ENCODE data around the gene GOLGA6L7.

GOLGA6L7 gene

DNA sequence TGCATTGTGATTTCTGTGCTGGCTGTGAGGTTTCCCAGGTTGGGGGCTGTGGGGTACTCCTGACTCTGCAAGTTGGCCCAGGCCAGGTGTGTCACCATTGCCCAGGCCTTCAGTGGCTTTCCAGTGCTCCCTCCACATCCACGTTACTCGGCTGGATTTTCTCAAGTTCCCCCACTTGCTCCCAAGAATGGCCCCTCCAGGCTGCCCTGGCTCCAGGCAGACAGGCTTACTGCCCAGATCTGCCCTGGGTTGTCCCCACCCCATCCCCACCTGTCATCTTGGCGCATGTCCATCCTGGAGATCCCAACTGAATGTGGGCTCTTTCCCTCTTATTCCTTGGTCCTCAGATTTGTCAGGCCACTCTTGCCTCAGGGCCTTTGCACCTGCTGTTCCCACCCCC is 40.9 kb upstream of the GOLGA6L7 start:
- H3K4me3 ChIP-seq (ENCODE audit: low read length) = no peak overlapping the region
- H3K9ac ChIP-seq (ENCODE audit: low read depth, low read length) = no peak overlapping the region
- no peaks in the 10 kb centered on the region for H3K9me3 ChIP-seq (ENCODE audit: insufficient read depth, low read depth, low read length)
- H3K4me1 ChIP-seq (ENCODE audit: insufficient read depth, low read length) = no peaks in the 10 kb centered on the region
- no peaks in the 10 kb centered on the region for H3K36me3 ChIP-seq (ENCODE audit: insufficient read depth, low read depth, low read length)
- peaks cover 35% of the 10 kb centered on the region for H3K27me3 ChIP-seq (ENCODE audit: insufficient read depth, low read length)
- no peak overlapping the region for H3K27ac ChIP-seq (ENCODE audit: low read length)

- peaks cover 39% of the 10 kb centered on the region for H3K27me3 ChIP-seq (ENCODE audit: insufficient read depth, low read length)
- no peak overlapping the region for H3K4me3 ChIP-seq (ENCODE audit: low read length)
- no peaks in the 10 kb centered on the region for H3K4me1 ChIP-seq (ENCODE audit: insufficient read depth, low read length)
- no peaks in the 10 kb centered on the region for H3K36me3 ChIP-seq (ENCODE audit: insufficient read depth, low read depth, low read length)
- H3K27ac ChIP-seq (ENCODE audit: low read length) = no peak overlapping the region
- no peak overlapping the region for H3K9ac ChIP-seq (ENCODE audit: low read depth, low read length)
- H3K9me3 ChIP-seq (ENCODE audit: insufficient read depth, low read depth, low read length) = no peaks in the 10 kb centered on the region
Observed at GRCh38 chr15:28888900-28889299, 40.5 kb upstream of the GOLGA6L7 start.

DNA sequence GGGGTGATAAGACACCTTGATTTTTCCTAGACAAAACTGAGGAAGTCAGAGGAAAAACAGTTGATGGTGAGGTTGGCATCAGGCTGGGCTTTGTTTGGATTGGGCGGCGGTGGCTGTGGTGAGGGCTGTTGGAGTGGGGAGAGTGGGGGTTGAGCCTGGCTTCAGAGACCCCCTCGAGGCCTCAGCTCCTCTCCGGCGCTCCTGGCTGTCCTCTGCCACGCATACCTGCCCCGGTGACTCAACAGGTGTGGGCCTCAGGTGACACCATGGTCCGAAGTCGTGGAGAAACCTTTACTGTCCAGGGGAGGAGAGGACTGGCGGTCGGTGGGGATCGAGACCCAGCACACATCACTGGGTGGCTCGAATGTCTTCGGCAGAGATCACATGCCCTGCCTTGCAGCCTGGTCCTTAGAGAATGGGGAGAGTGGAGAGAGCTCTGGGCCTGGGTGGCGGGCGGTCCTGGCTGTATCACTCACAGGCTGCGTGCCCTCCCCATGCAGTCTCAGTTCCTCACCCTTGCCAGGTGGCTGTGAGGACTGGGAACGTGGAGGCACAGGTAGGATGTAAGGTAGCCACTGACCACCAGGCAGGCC is 40.0 kb upstream of the GOLGA6L7 start:
- no peak overlapping the region for H3K9ac ChIP-seq (ENCODE audit: low read depth, low read length)
- no peak overlapping the region for H3K27ac ChIP-seq (ENCODE audit: low read length)
- no peaks in the 10 kb centered on the region for H3K9me3 ChIP-seq (ENCODE audit: insufficient read depth, low read depth, low read length)
- no peak overlapping the region for H3K4me3 ChIP-seq (ENCODE audit: low read length)
- H3K36me3 ChIP-seq (ENCODE audit: insufficient read depth, low read depth, low read length) = no peaks in the 10 kb centered on the region
- no peaks in the 10 kb centered on the region for H3K4me1 ChIP-seq (ENCODE audit: insufficient read depth, low read length)
- H3K27me3 ChIP-seq (ENCODE audit: insufficient read depth, low read length) = peaks cover 39% of the 10 kb centered on the region

DNA sequence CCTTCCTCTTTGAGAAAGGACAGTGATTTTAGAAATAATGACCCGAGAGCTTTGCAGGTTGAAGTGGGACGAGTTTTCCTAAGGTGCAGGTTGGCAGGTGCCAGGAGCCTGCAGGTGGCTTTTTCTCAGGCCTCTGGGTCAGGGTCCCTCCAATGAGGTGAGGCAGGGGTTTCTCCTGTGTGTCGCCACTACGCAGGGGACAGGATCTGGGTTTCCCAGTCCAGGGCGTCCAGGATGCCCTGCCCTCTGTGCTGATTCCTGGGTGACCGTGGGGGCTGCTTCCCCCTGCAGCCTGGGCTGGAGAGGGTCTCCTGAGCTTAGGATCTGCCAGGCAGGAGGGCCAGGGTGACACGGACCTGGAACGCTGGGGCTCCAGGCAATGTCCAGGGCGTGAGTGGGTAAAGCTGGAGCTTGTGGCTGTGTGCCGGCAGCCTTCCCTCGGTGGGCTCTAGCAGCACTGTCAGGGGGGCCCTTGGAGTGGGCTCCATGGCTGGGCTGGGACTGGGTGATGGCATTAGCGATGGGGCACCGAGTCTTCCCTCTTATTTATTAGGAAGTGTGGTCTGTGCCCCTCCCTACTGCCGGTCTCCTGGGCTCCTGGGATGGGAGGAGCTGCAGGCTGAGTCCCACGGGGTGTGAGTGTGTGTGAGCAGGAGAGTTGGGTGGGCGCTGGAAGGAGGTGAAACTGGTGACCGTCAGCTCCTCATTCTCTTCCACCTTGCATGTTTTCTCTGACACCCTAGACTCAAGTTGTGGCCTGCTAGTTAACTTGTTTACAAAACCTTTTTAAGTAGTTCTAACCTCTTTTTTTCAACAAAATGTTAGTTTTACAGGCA is 39.1 kb upstream of the GOLGA6L7 start:
- H3K27me3 ChIP-seq (ENCODE audit: insufficient read depth, low read length) = peaks cover 39% of the 10 kb centered on the region
- H3K27ac ChIP-seq (ENCODE audit: low read length) = no peak overlapping the region
- peak overlapping the region; percentile 65; the same call in 1 of the 2 replicates for H3K4me3 ChIP-seq (ENCODE audit: low read length)
- no peaks in the 10 kb centered on the region for H3K4me1 ChIP-seq (ENCODE audit: insufficient read depth, low read length)
- no peaks in the 10 kb centered on the region for H3K9me3 ChIP-seq (ENCODE audit: insufficient read depth, low read depth, low read length)
- no peak overlapping the region for H3K9ac ChIP-seq (ENCODE audit: low read depth, low read length)
- H3K36me3 ChIP-seq (ENCODE audit: insufficient read depth, low read depth, low read length) = no peaks in the 10 kb centered on the region

DNA sequence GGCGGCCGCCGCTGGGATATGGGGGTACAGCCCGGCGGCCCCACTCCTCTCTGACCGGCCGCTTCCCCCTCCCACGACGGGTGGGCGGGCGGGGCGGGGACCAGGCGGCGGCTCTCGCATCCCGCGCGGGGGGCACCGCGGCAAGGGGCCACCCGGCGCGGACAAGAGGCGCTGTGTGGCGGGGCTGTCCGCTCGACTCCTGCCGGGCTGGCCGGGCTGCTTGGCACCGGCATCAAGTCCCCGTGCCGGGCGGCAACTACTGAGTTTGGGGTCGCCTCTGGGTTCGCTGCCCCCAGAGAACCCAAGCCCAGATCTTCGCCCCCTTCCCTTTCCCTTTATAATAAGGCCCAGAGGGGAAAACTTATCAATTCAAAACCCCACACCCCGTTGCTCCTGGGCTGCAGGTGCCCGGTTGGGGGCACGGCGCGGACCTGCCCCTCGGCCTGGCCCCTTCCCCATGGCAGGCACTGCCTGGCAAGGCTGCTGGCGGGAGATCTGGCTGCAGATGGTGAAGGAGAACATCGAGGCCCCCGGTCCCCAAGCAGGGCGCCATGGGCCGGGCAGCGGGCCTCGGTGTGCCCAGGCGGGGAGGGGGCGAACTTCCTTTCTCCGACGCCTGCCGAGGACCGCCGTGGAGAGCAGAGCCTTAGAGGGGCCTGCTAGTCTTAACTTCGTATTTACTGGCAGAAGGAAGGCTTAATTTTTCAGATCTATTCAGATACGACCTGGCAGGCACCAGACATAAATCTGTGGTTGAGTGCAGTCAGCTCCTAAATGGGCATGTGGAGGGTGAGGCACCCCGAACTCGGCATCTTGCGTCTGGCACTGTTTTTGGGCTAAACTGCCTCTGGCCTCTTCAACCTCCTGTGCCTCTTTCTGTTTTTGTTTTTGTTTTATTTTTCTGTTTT is 38.2 kb upstream of the GOLGA6L7 start:
- Histone ChIP-seq H3K36me3 (ENCODE audit: insufficient read depth, low read depth, low read length) (no peaks in the 10 kb centered on the region), H3K4me1 (ENCODE audit: insufficient read depth, low read length) (no peaks in the 10 kb centered on the region), H3K4me3 (ENCODE audit: low read length) (peak overlapping the region; percentile 65; the same call in 1 of the 2 replicates), H3K9me3 (ENCODE audit: insufficient read depth, low read depth, low read length) (no peaks in the 10 kb centered on the region), H3K9ac (ENCODE audit: low read depth, low read length) (0 out of 2 replicates have a peak overlapping the region, but pooled peaks have one; percentile 45), H3K27me3 (ENCODE audit: insufficient read depth, low read length) (peaks cover 39% of the 10 kb centered on the region), H3K27ac (ENCODE audit: low read length) (no peak overlapping the region)

DNA sequence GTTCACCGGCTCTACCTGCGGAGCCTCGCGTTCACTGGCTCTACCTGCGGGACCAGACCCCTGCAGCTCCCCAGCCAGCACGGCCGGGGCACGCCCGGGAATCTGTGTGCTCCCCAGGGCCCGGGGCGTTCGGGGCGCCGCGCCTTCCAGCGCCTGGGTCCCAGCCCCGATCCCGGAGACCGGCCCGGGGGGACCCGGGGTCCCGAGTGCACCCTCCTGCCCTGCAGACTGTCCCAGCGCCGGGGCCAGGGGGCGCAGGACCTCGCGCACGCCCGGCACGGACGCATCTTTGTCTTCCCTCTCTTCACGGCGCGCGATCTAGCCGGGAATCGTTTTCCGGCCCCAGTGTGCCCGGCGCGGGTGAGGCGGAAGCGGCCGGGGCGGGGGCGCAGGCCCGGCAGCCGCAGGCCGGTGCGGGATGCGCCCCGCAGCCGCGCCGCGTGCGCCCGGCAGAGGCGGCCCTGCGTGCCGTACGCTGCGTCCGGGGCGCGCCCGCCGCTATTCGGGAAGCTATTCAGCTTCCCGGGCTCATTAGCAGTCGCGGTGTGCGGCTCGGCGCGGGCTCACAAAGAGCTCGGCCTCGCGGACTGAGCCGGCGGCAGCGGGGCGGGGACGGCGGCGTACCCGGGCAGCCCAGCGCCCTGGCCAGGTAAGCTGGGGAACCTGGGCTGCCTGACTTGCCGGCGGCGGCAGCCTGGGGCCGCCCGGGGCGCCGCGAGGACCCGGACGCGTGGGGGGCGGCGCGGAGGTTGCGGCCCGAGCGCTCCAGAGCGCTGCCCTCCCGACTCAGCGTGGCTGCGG is 37.4 kb upstream of the GOLGA6L7 start, which contains the start of gene APBA2:
Gene APBA2, plus strand, starts transcription at position 345 of the 801 bp plus-strand sequence. CDS start 167,911 bp downstream, outside the sequence.
- Histone ChIP-seq H3K27me3 (ENCODE audit: insufficient read depth, low read length) (peaks cover 39% of the 10 kb centered on the region), H3K36me3 (ENCODE audit: insufficient read depth, low read depth, low read length) (no peaks in the 10 kb centered on the region), H3K9ac (ENCODE audit: low read depth, low read length) (peak within 1 kb of the TSS; percentile 45), H3K4me1 (ENCODE audit: insufficient read depth, low read length) (no peaks in the 10 kb centered on the region), H3K4me3 (ENCODE audit: low read length) (peak within 1 kb of the TSS; percentile 65), H3K27ac (ENCODE audit: low read length) (no peak within 1 kb of the TSS), H3K9me3 (ENCODE audit: insufficient read depth, low read depth, low read length) (no peaks in the 10 kb centered on the region)

GRCh38 chr15:28885128-28885629 is 36.7 kb upstream of the GOLGA6L7 start:
- Histone ChIP-seq H3K9ac (ENCODE audit: low read depth, low read length) (peak overlapping the region; percentile 32; the same call in 1 of the 2 replicates), H3K4me3 (ENCODE audit: low read length) (peak overlapping the region; percentile 58; the same call in 1 of the 2 replicates), H3K9me3 (ENCODE audit: insufficient read depth, low read depth, low read length) (no peaks in the 10 kb centered on the region), H3K27me3 (ENCODE audit: insufficient read depth, low read length) (peaks cover 39% of the 10 kb centered on the region), H3K27ac (ENCODE audit: low read length) (no peak overlapping the region), H3K4me1 (ENCODE audit: insufficient read depth, low read length) (no peaks in the 10 kb centered on the region), H3K36me3 (ENCODE audit: insufficient read depth, low read depth, low read length) (no peaks in the 10 kb centered on the region)

DNA sequence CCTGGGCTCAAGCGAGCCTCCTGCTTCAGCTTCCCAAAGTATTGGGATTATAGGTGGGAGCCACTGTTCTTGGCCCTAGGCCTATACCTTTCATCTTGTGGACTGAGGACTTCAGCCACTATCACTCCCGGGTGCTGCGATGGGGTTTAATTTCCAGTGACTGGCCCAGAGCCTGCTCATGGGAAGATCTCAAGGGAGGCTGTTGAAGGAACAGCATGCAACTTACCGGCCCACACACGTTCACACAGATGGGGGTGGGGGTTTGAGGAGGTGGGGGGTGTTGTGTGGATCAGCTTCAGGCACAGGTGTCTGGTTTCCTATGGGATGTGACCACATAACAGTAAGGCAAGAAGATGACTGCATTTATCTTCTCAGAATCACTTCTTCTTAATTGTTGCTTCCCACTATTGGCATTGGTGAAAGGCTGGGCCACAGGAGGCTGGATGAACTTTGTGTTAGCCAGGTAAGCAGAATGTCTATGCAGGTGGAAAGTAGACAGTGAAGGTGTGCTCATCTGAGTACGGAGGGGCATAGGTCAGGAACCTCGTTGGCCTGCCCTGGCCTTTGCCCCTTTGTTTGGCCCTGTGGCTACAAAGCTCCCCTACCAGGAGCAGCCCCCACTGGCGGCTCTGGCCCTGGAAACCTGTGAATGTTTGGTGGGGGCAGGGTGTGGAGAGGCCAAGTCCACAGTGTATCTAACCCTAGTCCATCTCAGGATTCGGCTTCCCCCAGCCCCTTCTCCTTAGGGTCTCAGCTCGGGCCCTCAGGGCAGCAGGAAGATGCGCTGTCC is 35.9 kb upstream of the GOLGA6L7 start:
- H3K36me3 ChIP-seq (ENCODE audit: insufficient read depth, low read depth, low read length) = no peaks in the 10 kb centered on the region
- H3K27ac ChIP-seq (ENCODE audit: low read length) = no peak overlapping the region
- H3K9ac ChIP-seq (ENCODE audit: low read depth, low read length) = no peak overlapping the region
- no peak overlapping the region for H3K4me3 ChIP-seq (ENCODE audit: low read length)
- no peaks in the 10 kb centered on the region for H3K4me1 ChIP-seq (ENCODE audit: insufficient read depth, low read length)
- peaks cover 41% of the 10 kb centered on the region for H3K27me3 ChIP-seq (ENCODE audit: insufficient read depth, low read length)
- H3K9me3 ChIP-seq (ENCODE audit: insufficient read depth, low read depth, low read length) = no peaks in the 10 kb centered on the region

DNA sequence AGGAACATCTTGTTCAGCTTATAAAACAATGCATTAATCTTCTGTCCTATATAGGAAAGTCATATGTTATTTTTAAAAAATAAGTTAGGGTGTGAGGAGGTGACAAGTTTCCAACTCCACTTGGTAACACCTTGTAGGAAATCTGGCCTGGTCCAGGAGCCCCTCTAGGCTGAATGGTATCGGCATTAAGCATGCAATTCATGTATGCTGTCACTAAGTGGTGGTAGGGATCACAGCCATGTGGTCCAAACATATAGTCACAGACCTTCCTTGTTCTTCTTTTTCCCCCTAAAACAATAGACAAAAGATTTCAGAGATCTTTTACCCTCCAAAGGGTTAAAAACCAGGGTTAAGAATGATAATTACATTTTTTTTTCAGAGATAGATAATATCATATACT is 33.2 kb upstream of the GOLGA6L7 start:
- Histone ChIP-seq H3K27me3 (ENCODE audit: insufficient read depth, low read length) (peaks cover 38% of the 10 kb centered on the region), H3K4me1 (ENCODE audit: insufficient read depth, low read length) (peaks cover 4% of the 10 kb centered on the region; the same call in 1 of the 2 replicates), H3K4me3 (ENCODE audit: low read length) (no peak overlapping the region), H3K27ac (ENCODE audit: low read length) (no peak overlapping the region), H3K9me3 (ENCODE audit: insufficient read depth, low read depth, low read length) (no peaks in the 10 kb centered on the region), H3K9ac (ENCODE audit: low read depth, low read length) (no peak overlapping the region), H3K36me3 (ENCODE audit: insufficient read depth, low read depth, low read length) (no peaks in the 10 kb centered on the region)

DNA sequence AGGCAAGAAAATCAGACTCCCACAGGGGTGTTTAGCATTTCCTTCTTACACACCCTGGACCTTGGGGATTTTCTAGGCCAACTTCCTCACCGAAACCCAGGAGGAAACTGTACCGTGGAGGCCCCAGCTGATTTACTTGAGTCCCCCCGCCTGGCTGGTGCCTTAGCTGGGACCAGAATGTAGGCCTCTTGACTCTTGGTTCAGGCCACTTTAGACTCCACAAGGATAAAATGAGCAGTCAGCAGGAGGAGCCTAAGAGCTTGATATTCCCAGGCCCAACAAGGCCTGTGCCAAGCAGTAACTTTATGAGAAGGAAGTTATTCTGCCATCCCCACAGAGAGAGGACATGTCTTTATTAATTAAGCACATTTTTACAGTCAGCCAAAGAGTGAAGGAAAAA is 32.7 kb upstream of the GOLGA6L7 start:
- Histone ChIP-seq H3K27me3 (ENCODE audit: insufficient read depth, low read length) (peaks cover 36% of the 10 kb centered on the region), H3K4me3 (ENCODE audit: low read length) (no peak overlapping the region), H3K36me3 (ENCODE audit: insufficient read depth, low read depth, low read length) (no peaks in the 10 kb centered on the region), H3K9me3 (ENCODE audit: insufficient read depth, low read depth, low read length) (no peaks in the 10 kb centered on the region), H3K4me1 (ENCODE audit: insufficient read depth, low read length) (peaks cover 4% of the 10 kb centered on the region; the same call in 1 of the 2 replicates), H3K27ac (ENCODE audit: low read length) (no peak overlapping the region), H3K9ac (ENCODE audit: low read depth, low read length) (no peak overlapping the region; the same call in 1 of the 2 replicates)

Data from iPS-20b (cell line).